NB4 (cell line): Measurements from ENCODE around the gene MNAT1.
A peak's percentile ranks its signal among the peaks of the same experiment; 100 is the strongest.

ENCODE experiments used
- DNase-seq: peaks from one replicate; pipeline ENCODE4 v3.0.0; 2010; ENCODE audit warnings: low read depth
- H3K4me3 ChIP-seq: one replicate; pipeline ENCODE4 v1.5.1; 2011; ENCODE audit warnings: mild to moderate bottlenecking, low read depth, low read length, moderate library complexity
- MYC ChIP-seq: IDR thresholded peaks from 2 replicates; pipeline ENCODE4 v1.6.1; 2011; ENCODE audit warnings: low read depth, low read length
- POLR2A ChIP-seq: IDR thresholded peaks from 2 replicates; pipeline ENCODE4 v1.6.1; 2011; ENCODE audit warnings: mild to moderate bottlenecking; ENCODE audit not compliant: insufficient read length; ENCODE audit errors: extremely low read depth
- TF ChIP-seq, protein P1 (sequence below): IDR thresholded peaks from one replicate; pipeline ENCODE4 v1.5.1; 2012; ENCODE audit warnings: low read depth, low read length
- TF ChIP-seq, protein P2 (sequence below): IDR thresholded peaks from 2 replicates; pipeline ENCODE4 v1.6.1; 2011; ENCODE audit warnings: low read depth, low read length

Gene MNAT1

GRCh38 chr14:60812987-60813386 lies 78.4 kb downstream of the MNAT1 start:
- TF ChIP-seq, protein P1, sequence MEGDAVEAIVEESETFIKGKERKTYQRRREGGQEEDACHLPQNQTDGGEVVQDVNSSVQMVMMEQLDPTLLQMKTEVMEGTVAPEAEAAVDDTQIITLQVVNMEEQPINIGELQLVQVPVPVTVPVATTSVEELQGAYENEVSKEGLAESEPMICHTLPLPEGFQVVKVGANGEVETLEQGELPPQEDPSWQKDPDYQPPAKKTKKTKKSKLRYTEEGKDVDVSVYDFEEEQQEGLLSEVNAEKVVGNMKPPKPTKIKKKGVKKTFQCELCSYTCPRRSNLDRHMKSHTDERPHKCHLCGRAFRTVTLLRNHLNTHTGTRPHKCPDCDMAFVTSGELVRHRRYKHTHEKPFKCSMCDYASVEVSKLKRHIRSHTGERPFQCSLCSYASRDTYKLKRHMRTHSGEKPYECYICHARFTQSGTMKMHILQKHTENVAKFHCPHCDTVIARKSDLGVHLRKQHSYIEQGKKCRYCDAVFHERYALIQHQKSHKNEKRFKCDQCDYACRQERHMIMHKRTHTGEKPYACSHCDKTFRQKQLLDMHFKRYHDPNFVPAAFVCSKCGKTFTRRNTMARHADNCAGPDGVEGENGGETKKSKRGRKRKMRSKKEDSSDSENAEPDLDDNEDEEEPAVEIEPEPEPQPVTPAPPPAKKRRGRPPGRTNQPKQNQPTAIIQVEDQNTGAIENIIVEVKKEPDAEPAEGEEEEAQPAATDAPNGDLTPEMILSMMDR: no peak
- no peak for TF ChIP-seq MYC
- TF ChIP-seq, protein P2, sequence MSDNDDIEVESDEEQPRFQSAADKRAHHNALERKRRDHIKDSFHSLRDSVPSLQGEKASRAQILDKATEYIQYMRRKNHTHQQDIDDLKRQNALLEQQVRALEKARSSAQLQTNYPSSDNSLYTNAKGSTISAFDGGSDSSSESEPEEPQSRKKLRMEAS: no peak
- TF ChIP-seq POLR2A: no peak
- no peak overlapping the region for H3K4me3 ChIP-seq
- peak; percentile 8 for DNase-seq

DNA sequence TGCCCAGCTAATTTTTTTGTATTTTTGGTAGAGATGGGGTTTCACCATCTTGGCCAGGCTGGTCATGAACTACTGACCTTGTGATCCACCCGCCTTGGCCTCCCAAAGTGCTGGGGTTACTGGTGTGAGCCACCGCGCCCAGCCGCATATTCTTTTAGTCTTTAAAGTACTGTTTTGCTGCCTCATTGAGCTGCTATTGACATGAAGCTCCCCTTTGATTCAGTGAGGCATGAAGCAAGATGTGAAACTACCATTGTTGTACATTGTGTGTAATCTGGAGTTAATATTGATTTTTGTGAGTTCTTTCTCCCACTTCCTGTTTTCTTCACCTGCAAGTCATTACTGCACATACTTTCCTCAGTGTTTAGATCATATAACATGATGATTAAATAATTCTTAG lies 80.8 kb downstream of the MNAT1 start:
- no peak overlapping the region for H3K4me3 ChIP-seq
- DNase-seq: no peak
- TF ChIP-seq, protein P2: no peak
- TF ChIP-seq, protein P1: no peak
- no peak for TF ChIP-seq MYC
- TF ChIP-seq POLR2A: no peak

- H3K4me3 ChIP-seq: no peak overlapping the region
- TF ChIP-seq, protein P2: no peak
- TF ChIP-seq POLR2A: no peak
- DNase-seq: no peak
These were observed 82.6 kb downstream of the MNAT1 start for GRCh38 chr14:60817113-60817512.

DNA sequence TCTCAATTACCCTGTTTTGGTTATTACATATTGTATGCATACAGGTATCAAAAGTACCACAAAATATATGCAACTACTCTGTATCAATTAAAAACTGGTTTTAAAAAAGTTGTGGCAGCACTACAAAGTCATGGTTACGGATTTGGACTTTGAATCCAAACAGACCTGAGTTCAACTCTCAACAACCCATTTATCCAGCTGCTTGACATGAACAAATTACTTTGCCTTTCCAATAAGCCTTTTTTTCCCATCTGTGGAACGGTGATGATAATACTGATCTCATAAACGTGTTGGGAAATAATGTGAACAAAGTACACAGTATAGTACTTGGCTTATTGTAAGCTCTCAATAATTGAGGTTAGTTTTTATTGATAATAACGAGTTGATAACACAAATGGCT lies 85.0 kb downstream of the MNAT1 start:
- TF ChIP-seq POLR2A: no peak
- TF ChIP-seq, protein P2: no peak
- TF ChIP-seq, protein P1: no peak
- no peak for TF ChIP-seq MYC
- H3K4me3 ChIP-seq: no peak overlapping the region
- DNase-seq: no peak

DNA sequence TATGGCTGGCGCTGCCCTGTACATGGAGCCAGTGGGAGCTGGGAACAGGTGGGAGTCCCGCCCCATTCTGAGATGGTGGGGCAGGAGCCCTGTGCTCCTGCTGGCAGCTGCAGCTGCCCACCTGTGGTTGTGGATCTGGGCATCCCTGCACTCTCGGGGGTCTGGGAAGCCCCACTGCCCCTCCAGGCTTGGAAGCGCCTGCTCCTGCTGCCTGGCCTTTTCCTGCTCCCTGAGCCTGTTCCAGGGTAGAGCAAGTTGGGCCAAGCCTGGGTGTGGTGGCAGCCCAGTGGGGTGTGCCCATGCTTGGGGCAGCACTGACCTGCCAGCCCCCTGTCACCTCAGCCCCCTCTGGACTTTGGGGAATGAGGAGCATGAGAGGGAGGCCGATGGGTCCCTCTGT lies 104.0 kb downstream of the MNAT1 start:
- H3K4me3 ChIP-seq: no peak overlapping the region
- TF ChIP-seq POLR2A (no peak), MYC (no peak)
- TF ChIP-seq, protein P1: no peak
- TF ChIP-seq, protein P2: no peak
- no peak for DNase-seq

DNA sequence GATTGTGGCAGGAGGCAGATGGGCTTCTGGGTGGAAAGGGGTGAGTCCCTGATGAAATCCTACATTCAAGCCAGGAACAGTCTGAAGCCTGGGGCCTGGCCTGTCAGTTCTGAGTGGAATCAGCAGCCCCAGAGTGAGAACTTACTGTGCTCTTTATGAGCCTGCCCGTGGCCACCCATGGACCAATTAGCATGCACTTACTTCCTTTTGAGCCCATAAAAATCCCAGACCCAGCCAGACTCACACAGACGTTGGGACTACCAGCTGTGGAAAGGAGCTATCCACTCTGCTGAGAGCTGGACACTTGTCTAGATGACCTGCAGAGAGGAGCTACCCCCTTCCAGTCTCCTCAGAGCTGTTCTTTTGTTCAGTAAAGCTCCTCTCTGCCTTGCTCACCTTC lies 104.5 kb downstream of the MNAT1 start:
- no peak overlapping the region for H3K4me3 ChIP-seq
- TF ChIP-seq, protein P1: no peak
- TF ChIP-seq POLR2A (no peak), MYC (no peak)
- TF ChIP-seq, protein P2: no peak
- no peak for DNase-seq
